GM21515 (cell line): ENCODE data around the gene STAB2.

Source experiments
- ATAC-seq: cut with Tn5 transposase; IDR thresholded peaks from one replicate; pipeline ENCODE4 v1.9.1; 2021; ENCODE audit not compliant: unreplicated experiment

The STAB2 gene

GRCh38 chr12:103736572-103736971 is 149.5 kb downstream of the STAB2 start:
- ATAC-seq, result no peak

GRCh38 chr12:103737881-103738280 is 150.8 kb downstream of the STAB2 start:
- ATAC-seq, result no peak

GRCh38 chr12:103742349-103742932 is 155.4 kb downstream of the STAB2 start:
- ATAC-seq, result no peak

GRCh38 chr12:103743788-103744187 is 156.7 kb downstream of the STAB2 start:
- no peak for ATAC-seq

GRCh38 chr12:103745962-103746361 is 158.9 kb downstream of the STAB2 start:
- ATAC-seq, result no peak

- no peak for ATAC-seq
Measured at GRCh38 chr12:103748002-103748401, 160.9 kb downstream of the STAB2 start.

GRCh38 chr12:103748875-103749274 is 161.8 kb downstream of the STAB2 start:
- no peak for ATAC-seq

- ATAC-seq, result no peak
Measured at GRCh38 chr12:103751171-103751570, 164.1 kb downstream of the STAB2 start.

GRCh38 chr12:103751600-103751999 is 164.5 kb downstream of the STAB2 start:
- no peak for ATAC-seq

GRCh38 chr12:103755425-103755824 is 168.4 kb downstream of the STAB2 start:
- no peak for ATAC-seq

GRCh38 chr12:103756443-103756842 is 169.4 kb downstream of the STAB2 start:
- ATAC-seq, result no peak

GRCh38 chr12:103757248-103757647 is 170.2 kb downstream of the STAB2 start:
- no peak for ATAC-seq

- ATAC-seq, result no peak
Measured at GRCh38 chr12:103758310-103759089, 171.4 kb downstream of the STAB2 start.

GRCh38 chr12:103762473-103762872 is 175.4 kb downstream of the STAB2 start:
- no peak for ATAC-seq

- ATAC-seq, result no peak
Measured at GRCh38 chr12:103765322-103765721, 178.2 kb downstream of the STAB2 start.

GRCh38 chr12:103766028-103766427 is 179.0 kb downstream of the STAB2 start:
- ATAC-seq, result no peak

- ATAC-seq, result no peak
Measured at GRCh38 chr12:103768467-103769123, 181.5 kb downstream of the STAB2 start.

GRCh38 chr12:103769240-103769945 is 182.3 kb downstream of the STAB2 start:
- ATAC-seq, result no peak

GRCh38 chr12:103771466-103771865 is 184.4 kb downstream of the STAB2 start:
- ATAC-seq, result no peak

- ATAC-seq, result no peak
Measured at GRCh38 chr12:103772367-103773108, 185.5 kb downstream of the STAB2 start.
